CD4-positive, alpha-beta T cell treated with Interleukin-1 beta for 1 hour (primary cell): Measurements from ENCODE around the gene KAT6B.

Source experiments
- DNase-seq, 2 donors: peaks; one replicate each; pipeline ENCODE4 v3.0.0-alpha.2; 2020 to 2022

The KAT6B gene

GRCh38 chr10:75079436-75080083 lies 253.2 kb downstream of the KAT6B start:
- no peak for DNase-seq

GRCh38 chr10:75080554-75080953 lies 254.2 kb downstream of the KAT6B start:
- no peak for DNase-seq

GRCh38 chr10:75081379-75081778 lies 255.0 kb downstream of the KAT6B start:
- no peak for DNase-seq
